Glomerular visceral epithelial cell (primary cell): ENCODE results near the gene DOC2A.

ENCODE experiments used
- DNase-seq: peaks from one replicate; pipeline ENCODE4 v3.0.0-alpha.2; 2016; ENCODE audit errors: extremely low spot score

Gene DOC2A

GRCh38 chr16:30005341-30006094, 5.3 kb downstream of the DOC2A start:
- DNase-seq, result peak; percentile 40

- DNase-seq, result no peak
These were observed 6.0 kb downstream of the DOC2A start for GRCh38 chr16:30004811-30005242.

GRCh38 chr16:30004424-30004776, 6.4 kb downstream of the DOC2A start:
- no peak for DNase-seq

GRCh38 chr16:30003670-30004423, 7.0 kb downstream of the DOC2A start:
- DNase-seq, result no peak

GRCh38 chr16:30002614-30003346, 8.0 kb downstream of the DOC2A start:
- no peak for DNase-seq

GRCh38 chr16:30000735-30001631, 9.8 kb downstream of the DOC2A start:
- DNase-seq, result no peak

- no peak for DNase-seq
These were observed 11.2 kb downstream of the DOC2A start for GRCh38 chr16:29999605-30000004.

GRCh38 chr16:29996766-29997250, 14.0 kb downstream of the DOC2A start:
- no peak for DNase-seq

- peak; percentile 94 for DNase-seq
These were observed 14.7 kb downstream of the DOC2A start, which contains the start of gene INO80E for GRCh38 chr16:29995911-29996765. INO80E (plus strand) TSS chr16:29996241; CDS start chr16:29996311, 70 bp downstream.

GRCh38 chr16:29995324-29995910, 15.4 kb downstream of the DOC2A start, which contains the start of gene HIRIP3:
HIRIP3 (minus strand) TSS chr16:29995617; CDS start chr16:29995605, 12 bp downstream.
- DNase-seq, result peak; percentile 73

- DNase-seq, result peak; percentile 25
These were observed 16.1 kb downstream of the DOC2A start for GRCh38 chr16:29994600-29995323.

- no peak for DNase-seq
These were observed 16.8 kb downstream of the DOC2A start for GRCh38 chr16:29993903-29994599.

GRCh38 chr16:29993191-29993902, 17.5 kb downstream of the DOC2A start:
- DNase-seq, result no peak

GRCh38 chr16:29992344-29992967, 18.4 kb downstream of the DOC2A start:
- no peak for DNase-seq

- DNase-seq, result no peak
These were observed 19.3 kb downstream of the DOC2A start for GRCh38 chr16:29991571-29991904.

GRCh38 chr16:29990883-29991570, 19.8 kb downstream of the DOC2A start:
- DNase-seq, result no peak

- DNase-seq, result no peak
These were observed 20.8 kb downstream of the DOC2A start for GRCh38 chr16:29990034-29990433.
